GM23338 (cell line): ENCODE measurements around the gene WBP1.

ENCODE experiments used
- CTCF ChIP-seq, 2 experiments: fragments of 200-600 bp in 1 of 2; sonication (generic) in 1 of 2; conservative IDR thresholded peaks; 2 replicates each; pipeline versions ENCODE4 v1.5.1 to v1.6.1; 2016 to 2017; ENCODE audit warnings: antibody characterized with exemption in 2 of 2, low read depth in 2 of 2, mild to moderate bottlenecking in 2 of 2, moderate library complexity in 1 of 2
- POLR2AphosphoS5 ChIP-seq: IDR thresholded peaks from 2 replicates; pipeline ENCODE4 v1.6.1; 2016; ENCODE audit warnings: antibody characterized with exemption, low read depth

DNA sequence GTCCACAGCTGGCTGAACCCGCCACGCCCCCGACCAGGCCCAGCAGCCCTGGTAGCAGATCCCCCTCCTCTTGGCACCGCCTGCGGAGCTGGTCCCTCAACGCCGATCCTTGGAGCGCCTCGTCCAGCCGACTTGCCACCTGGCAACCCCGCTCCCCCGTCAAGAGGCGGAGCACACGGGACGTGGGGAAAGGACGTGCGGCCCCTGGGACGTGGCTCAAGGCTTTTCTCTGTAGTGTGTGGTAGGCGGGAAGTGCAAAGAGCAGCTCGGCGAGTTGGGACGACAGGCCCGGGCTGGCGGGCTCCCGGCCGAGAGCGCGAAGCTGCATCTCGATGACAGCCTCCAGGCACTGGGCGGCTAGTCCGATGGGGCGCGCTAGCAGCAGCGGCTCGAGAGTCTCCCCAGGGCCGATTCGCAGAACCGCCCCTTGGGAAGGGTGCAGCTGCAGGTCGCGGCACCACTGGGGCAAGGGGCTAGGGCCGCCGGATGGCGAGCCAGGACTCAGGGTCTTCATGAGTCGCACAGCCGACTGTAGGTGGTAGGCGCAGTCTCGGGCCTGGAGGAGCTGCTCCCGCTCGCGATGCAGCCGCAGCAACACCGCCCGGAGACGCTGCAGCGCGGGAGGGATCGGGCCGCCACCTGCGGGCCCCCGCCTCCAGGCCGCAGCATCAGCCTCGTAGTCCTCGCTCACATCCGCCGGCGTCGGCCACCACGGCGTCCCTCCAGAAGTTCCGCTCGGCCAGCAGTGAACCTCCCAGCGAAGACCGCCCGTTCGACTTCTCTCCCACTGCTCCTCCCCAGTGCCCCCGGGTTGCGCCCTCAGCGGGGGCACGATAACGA is 23.9 kb downstream of the WBP1 start:
- TF ChIP-seq CTCF (conservative IDR thresholded peaks at IDR 0.05; ENCODE audit: low read depth in 2 of 2) (no peak), POLR2AphosphoS5 (no peak)
